GM12878 (cell line): ENCODE results near the gene WIPF2. TPM values are rescaled to one million over a fixed set of nuclear protein-coding genes. Genes with fewer than 3 reads are reported as not detected.

Experiments
- CREB1 ChIP-seq: IDR thresholded peaks from 2 replicates; pipeline ENCODE4 v1.6.1; 2012; ENCODE audit warnings: low read depth, mild to moderate bottlenecking, inconsistent platforms
- IKZF2 ChIP-seq, 2 experiments: fragments of 450-650 bp; IDR thresholded peaks; 2 replicates each; pipeline ENCODE4 v1.6.1; 2017; ENCODE audit warnings: mild to moderate bottlenecking in 2 of 2, moderate library complexity in 2 of 2
- RBBP5 ChIP-seq: fragments of 200-600 bp; sonication (generic); conservative IDR thresholded peaks from 2 replicates; pipeline ENCODE4 v1.6.1; 2016
- RELB ChIP-seq: fragments of 450-650 bp; IDR thresholded peaks from 2 replicates; pipeline ENCODE4 v1.6.1; 2017; ENCODE audit warnings: low read depth, mild to moderate bottlenecking, moderate library complexity
- SKIL ChIP-seq: fragments of 450-650 bp; IDR thresholded peaks from 2 replicates; pipeline ENCODE4 v1.6.1; 2017; ENCODE audit warnings: mild to moderate bottlenecking, low read depth, inconsistent platforms; ENCODE audit not compliant: poor library complexity, severe bottlenecking
- SMAD1 ChIP-seq: fragments of 450-650 bp; IDR thresholded peaks from 2 replicates; pipeline ENCODE4 v1.6.1; 2018; ENCODE audit warnings: mild to moderate bottlenecking, low read depth; ENCODE audit not compliant: partially characterized antibody
- TBL1XR1 ChIP-seq: IDR thresholded peaks from 2 replicates; pipeline ENCODE4 v1.6.1; 2012; ENCODE audit warnings: low read depth, low read length, improper control_type of control experiment
- ZNF274 ChIP-seq: IDR thresholded peaks from one replicate; pipeline ENCODE4 v1.8.0; 2011; ENCODE audit not compliant: insufficient read length, insufficient read depth
- polyA plus RNA-seq, 11 experiments: library from polyadenylated mRNA; depleted of rRNA in 4 of 11; unstranded in 6 of 11; stranded (reverse) in 5 of 11; fragments of >200 nt; fragmentation: Nextera tagmentation in 4 of 11; fragmentation: Illumina TruSeq in 1 of 11; extraction: Ambion mirVana in 4 of 11; extraction: Trizol in 1 of 11; gene quantifications; 1 replicate in 1 of 11; 2 replicates in 10 of 11; pipeline versions ENCODE4 v1.2.1 to v1.2.3, GENCODE V29; 2011 to 2016; ENCODE audit warnings: inconsistent platforms in 2 of 11, missing spikeins in 2 of 11, low read depth in 1 of 11
- total RNA-seq, 4 experiments: library from RNA; depleted of rRNA in 3 of 4; stranded (reverse); fragments of >200 nt in 3 of 4; fragmentation: Illumina TruSeq in 1 of 4; extraction: Trizol in 1 of 4; gene quantifications; 2 replicates each; pipeline versions ENCODE4 v1.2.1 to v1.2.3, GENCODE V29; 2013 to 2021
- TF ChIP-seq, protein P1 (sequence below): IDR thresholded peaks from 2 replicates; pipeline ENCODE4 v1.6.1; 2012; ENCODE audit warnings: low read depth, low read length, improper control_type of control experiment

The WIPF2 gene
- total and polyA plus RNA-seq, 10 of the 15 experiments (the other 5 are each of a cell fraction or from before 2014, with no cell fraction given), result 4.2 to 20.8 (median 7.1) TPM

- TF ChIP-seq SMAD1 (no peak), CREB1 (no peak), ZNF274 (no peak), IKZF2 (IDR thresholded peaks at IDR 0.05) (peak; percentile 100), RBBP5 (no peak), RELB (peak; percentile 99), TBL1XR1 (peak; percentile 91), SKIL (peak; percentile 92)
- TF ChIP-seq, protein P1, sequence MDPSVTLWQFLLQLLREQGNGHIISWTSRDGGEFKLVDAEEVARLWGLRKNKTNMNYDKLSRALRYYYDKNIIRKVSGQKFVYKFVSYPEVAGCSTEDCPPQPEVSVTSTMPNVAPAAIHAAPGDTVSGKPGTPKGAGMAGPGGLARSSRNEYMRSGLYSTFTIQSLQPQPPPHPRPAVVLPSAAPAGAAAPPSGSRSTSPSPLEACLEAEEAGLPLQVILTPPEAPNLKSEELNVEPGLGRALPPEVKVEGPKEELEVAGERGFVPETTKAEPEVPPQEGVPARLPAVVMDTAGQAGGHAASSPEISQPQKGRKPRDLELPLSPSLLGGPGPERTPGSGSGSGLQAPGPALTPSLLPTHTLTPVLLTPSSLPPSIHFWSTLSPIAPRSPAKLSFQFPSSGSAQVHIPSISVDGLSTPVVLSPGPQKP, result peak; percentile 63
Observed at GRCh38 chr17:40322358-40323315, 103.5 kb downstream of the WIPF2 start (continued).
